WTC11 (cell line): Measurements from ENCODE around the gene PHLPP1. TPM values are rescaled to one million over a fixed set of nuclear protein-coding genes. Genes with fewer than 3 reads are reported as not detected.

Experiments used
- CREM ChIP-seq: sonication (generic); formaldehyde crosslinking; IDR thresholded peaks from 2 replicates; pipeline ENCODE4 v1.8.1; 2022; ENCODE audit warnings: mild to moderate bottlenecking, missing genetic modification reagents, moderate library complexity
- CTCF ChIP-seq: fragments of 200-600 bp; IDR thresholded peaks from 2 replicates; pipeline ENCODE4 v1.8.0; 2022; ENCODE audit warnings: antibody characterized with exemption
- E2F5 ChIP-seq: sonication (generic); formaldehyde crosslinking; IDR thresholded peaks from 2 replicates; pipeline ENCODE4 v1.8.1; 2022; ENCODE audit warnings: mild to moderate bottlenecking, moderate library complexity, missing genetic modification reagents
- ESRRA ChIP-seq: sonication (generic); formaldehyde crosslinking; IDR thresholded peaks from 2 replicates; pipeline ENCODE4 v1.8.1; 2022; ENCODE audit warnings: mild to moderate bottlenecking, missing genetic modification reagents, borderline replicate concordance
- FOXP1 ChIP-seq: sonication (generic); formaldehyde crosslinking; IDR thresholded peaks from 2 replicates; pipeline ENCODE4 v1.8.0; 2022; ENCODE audit warnings: missing genetic modification reagents, mild to moderate bottlenecking, moderate library complexity, borderline replicate concordance
- FOXP4 ChIP-seq: sonication (generic); formaldehyde crosslinking; IDR thresholded peaks from 2 replicates; pipeline ENCODE4 v1.8.0; 2022; ENCODE audit warnings: mild to moderate bottlenecking, missing genetic modification reagents
- GABPB1 ChIP-seq: sonication (generic); formaldehyde crosslinking; IDR thresholded peaks from 2 replicates; pipeline ENCODE4 v1.8.1; 2023; ENCODE audit warnings: mild to moderate bottlenecking, missing genetic modification reagents
- GTF2I ChIP-seq: fragments of 250-450 bp; sonication (Bioruptor Pico); conservative IDR thresholded peaks from 2 replicates; pipeline ENCODE4 v1.4.0; 2021; ENCODE audit warnings: mild to moderate bottlenecking
- HMGA2 ChIP-seq: fragments of 250-450 bp; sonication (Bioruptor Pico); IDR thresholded peaks from 2 replicates; pipeline ENCODE4 v1.4.0; 2021; ENCODE audit warnings: mild to moderate bottlenecking, moderate library complexity
- IRF1 ChIP-seq: sonication (generic); formaldehyde crosslinking; IDR thresholded peaks from 2 replicates; pipeline ENCODE4 v1.8.0; 2023; ENCODE audit warnings: missing genetic modification reagents
- MAX ChIP-seq: sonication (generic); formaldehyde crosslinking; IDR thresholded peaks from 2 replicates; pipeline ENCODE4 v1.8.0; 2022; ENCODE audit warnings: mild to moderate bottlenecking, missing genetic modification reagents
- MXD4 ChIP-seq: fragments of 250-450 bp; sonication (Bioruptor Pico); IDR thresholded peaks from 2 replicates; pipeline ENCODE4 v1.8.0; 2021; ENCODE audit warnings: mild to moderate bottlenecking, moderate library complexity, borderline replicate concordance
- MYBL2 ChIP-seq: sonication (generic); formaldehyde crosslinking; IDR thresholded peaks from 2 replicates; pipeline ENCODE4 v1.8.1; 2023; ENCODE audit warnings: mild to moderate bottlenecking, moderate library complexity, missing genetic modification reagents
- NFE2L1 ChIP-seq: sonication (generic); formaldehyde crosslinking; IDR thresholded peaks from 2 replicates; pipeline ENCODE4 v1.8.1; 2023; ENCODE audit warnings: missing genetic modification reagents
- NFYB ChIP-seq: sonication (generic); formaldehyde crosslinking; conservative IDR thresholded peaks from 2 replicates; pipeline ENCODE4 v1.8.0; 2022; ENCODE audit warnings: low read depth, missing genetic modification reagents
- RORB ChIP-seq: fragments of 250-450 bp; sonication (Bioruptor Pico); IDR thresholded peaks from 2 replicates; pipeline ENCODE4 v1.9.0; 2021; ENCODE audit warnings: mild to moderate bottlenecking
- SOX15 ChIP-seq: fragments of 250-450 bp; sonication (Bioruptor Pico); IDR thresholded peaks from 2 replicates; pipeline ENCODE4 v1.9.0; 2021; ENCODE audit warnings: mild to moderate bottlenecking
- SP1 ChIP-seq: sonication (generic); formaldehyde crosslinking; conservative IDR thresholded peaks from 2 replicates; pipeline ENCODE4 v1.8.1; 2022; ENCODE audit warnings: missing genetic modification reagents
- TP53 ChIP-seq: sonication (generic); formaldehyde crosslinking; IDR thresholded peaks from 2 replicates; pipeline ENCODE4 v1.8.1; 2023; ENCODE audit warnings: mild to moderate bottlenecking, missing genetic modification reagents
- USF1 ChIP-seq: sonication (generic); formaldehyde crosslinking; IDR thresholded peaks from 2 replicates; pipeline ENCODE4 v1.8.0; 2022; ENCODE audit warnings: mild to moderate bottlenecking, missing genetic modification reagents
- ZBTB21 ChIP-seq: sonication (generic); formaldehyde crosslinking; IDR thresholded peaks from 2 replicates; pipeline ENCODE4 v1.8.1; 2023; ENCODE audit warnings: mild to moderate bottlenecking, missing genetic modification reagents, borderline replicate concordance
- ZBTB43 ChIP-seq: sonication (generic); formaldehyde crosslinking; IDR thresholded peaks from 2 replicates; pipeline ENCODE4 v1.8.1; 2023; ENCODE audit warnings: mild to moderate bottlenecking, missing genetic modification reagents
- ZNF317 ChIP-seq: sonication (generic); formaldehyde crosslinking; IDR thresholded peaks from 2 replicates; pipeline ENCODE4 v1.8.1; 2023; ENCODE audit warnings: low read depth, mild to moderate bottlenecking, moderate library complexity, missing genetic modification reagents, borderline replicate concordance
- ZNF396 ChIP-seq: fragments of 250-450 bp; sonication (Bioruptor Pico); IDR thresholded peaks from 2 replicates; pipeline ENCODE4 v1.8.0; 2021; ENCODE audit warnings: mild to moderate bottlenecking, moderate library complexity, borderline replicate concordance
- ZNF671 ChIP-seq: fragments of 250-450 bp; sonication (Bioruptor Pico); IDR thresholded peaks from 2 replicates; pipeline ENCODE4 v1.8.0; 2021; ENCODE audit warnings: mild to moderate bottlenecking
- total RNA-seq: library from RNA; stranded (reverse); gene quantifications from 3 replicates; pipeline ENCODE4 v1.2.3, GENCODE V29; 2021

Gene PHLPP1
- total RNA-seq, 1 experiment from 2014 or later, result 52.0 TPM

- TF ChIP-seq FOXP4 (CRISPR knock-in tag), result peak; percentile 28; the same call in 1 of the 2 replicates
- TF ChIP-seq CREM (CRISPR knock-in tag), result no peak
- TF ChIP-seq MXD4 (CRISPR knock-in tag), result no peak
- no peak for TF ChIP-seq SOX15
- no peak for TF ChIP-seq HMGA2 (CRISPR knock-in tag)
- peak; percentile 82 for TF ChIP-seq ESRRA (CRISPR knock-in tag)
- TF ChIP-seq ZBTB43 (CRISPR knock-in tag), result peak; percentile 84; the same call in 1 of the 2 replicates
- TF ChIP-seq E2F5 (CRISPR knock-in tag), result no peak
- no peak for TF ChIP-seq GTF2I (CRISPR knock-in tag)
- 0 out of 2 replicates have a peak, but pooled peaks have one; percentile 34 for TF ChIP-seq USF1 (CRISPR knock-in tag)
- TF ChIP-seq GABPB1 (CRISPR knock-in tag), result no peak
- no peak; the same call in 1 of the 2 replicates for TF ChIP-seq MYBL2
- TF ChIP-seq TP53, result peak; percentile 85; the same call in 1 of the 2 replicates
- peak; percentile 91 for TF ChIP-seq FOXP1 (CRISPR knock-in tag)
- no peak for TF ChIP-seq NFYB
- peak; percentile 96 for TF ChIP-seq MAX (CRISPR knock-in tag)
- no peak for TF ChIP-seq RORB (CRISPR knock-in tag)
- peak; percentile 74; the same call in 1 of the 2 replicates for TF ChIP-seq ZBTB21 (CRISPR knock-in tag)
- TF ChIP-seq SP1, result peak; percentile 56; the same call in 1 of the 2 replicates
- TF ChIP-seq ZNF317 (CRISPR knock-in tag), result no peak
- TF ChIP-seq ZNF396, result no peak
- peak; percentile 94 for TF ChIP-seq CTCF
- TF ChIP-seq IRF1 (CRISPR knock-in tag), result no peak
- TF ChIP-seq NFE2L1 (CRISPR knock-in tag), result peak; percentile 84; the same call in 1 of the 2 replicates
- TF ChIP-seq ZNF671 (CRISPR knock-in tag), result no peak
- TF ChIP-seq, all 79 proteins: peak for 17
These were observed 307.2 kb downstream of the PHLPP1 start (continued) for GRCh38 chr18:63022429-63023022.
